Activated CD4-positive, alpha-beta T cell treated with anti-CD3 and anti-CD28 coated beads, Interleukin-2, Interleukin-6, amounts not matched to agents 100 ng/mL and 50 ng/mL, durations not matched to agents 16 hours and 8 hours (primary cell): ENCODE data around the gene ZSCAN30.
A peak's percentile ranks its signal among the peaks of the same experiment; 100 is the strongest.

Experiments
- DNase-seq: peaks from one replicate; pipeline ENCODE4 v3.0.0-alpha.2; 2020

Gene ZSCAN30

DNA sequence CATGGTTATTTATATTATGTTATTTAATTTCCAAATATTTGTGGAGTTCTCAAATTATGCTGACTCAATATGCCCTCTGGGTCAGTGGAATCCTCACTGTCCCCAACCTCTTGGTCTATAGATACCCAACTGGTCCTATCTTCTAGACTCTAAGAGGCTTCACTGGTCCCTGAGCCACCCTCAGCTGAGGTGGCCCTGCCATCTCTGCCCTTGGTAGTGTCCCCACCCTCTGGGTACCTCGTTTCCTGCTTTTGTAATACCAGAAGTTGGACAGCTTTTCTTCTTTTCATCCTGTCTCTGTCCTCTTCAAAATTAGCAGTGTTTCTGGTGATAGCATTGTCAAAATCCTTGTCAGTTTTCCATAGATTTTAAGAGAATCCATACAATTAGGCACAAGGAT, 11.9 kb downstream of the ZSCAN30 start:
- DNase-seq: no peak

DNA sequence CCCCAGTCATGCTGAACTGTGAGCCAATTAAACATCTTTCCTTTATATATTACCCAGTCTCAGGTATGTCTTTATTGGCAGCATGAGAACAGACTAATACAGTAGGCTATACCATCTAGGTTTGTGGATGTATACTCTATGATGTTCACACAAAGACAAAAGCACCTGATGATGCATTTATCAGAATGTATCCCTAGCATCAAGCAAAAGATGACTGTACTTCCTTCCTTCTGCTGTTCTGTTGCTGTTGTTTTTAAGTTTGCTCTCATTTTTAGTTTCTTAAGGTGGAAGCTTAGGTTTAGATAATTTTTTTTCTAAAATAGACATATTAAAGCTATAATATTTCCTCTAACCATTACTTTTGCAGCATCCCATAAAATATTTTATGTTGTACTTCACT, 12.4 kb downstream of the ZSCAN30 start:
- DNase-seq: no peak

GRCh38 chr18:35276267-35276666, 13.8 kb downstream of the ZSCAN30 start:
- DNase-seq: no peak

GRCh38 chr18:35271656-35272055, 18.4 kb downstream of the ZSCAN30 start:
- no peak for DNase-seq

DNA sequence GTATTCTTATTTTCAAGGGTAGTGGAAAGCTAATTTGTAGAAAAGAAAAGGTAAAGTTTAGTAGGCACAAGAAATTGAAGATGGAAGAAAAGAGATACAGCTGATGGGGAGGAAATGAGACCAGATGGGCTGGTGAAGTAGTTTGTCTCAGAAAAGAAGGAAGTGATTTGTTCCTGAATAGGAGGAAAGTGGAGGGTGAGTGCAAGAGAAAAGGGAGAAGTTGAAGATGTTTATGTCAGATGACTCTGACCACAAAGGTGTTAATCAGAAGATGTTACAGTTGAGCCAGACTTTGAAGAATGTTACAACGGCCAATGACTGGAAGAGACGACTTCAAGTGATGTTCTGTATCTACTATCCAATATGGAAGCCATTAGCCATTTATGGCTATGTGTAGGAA, 21.2 kb downstream of the ZSCAN30 start:
- no peak for DNase-seq

- no peak for DNase-seq
These were observed 22.2 kb downstream of the ZSCAN30 start for GRCh38 chr18:35267809-35268208.

DNA sequence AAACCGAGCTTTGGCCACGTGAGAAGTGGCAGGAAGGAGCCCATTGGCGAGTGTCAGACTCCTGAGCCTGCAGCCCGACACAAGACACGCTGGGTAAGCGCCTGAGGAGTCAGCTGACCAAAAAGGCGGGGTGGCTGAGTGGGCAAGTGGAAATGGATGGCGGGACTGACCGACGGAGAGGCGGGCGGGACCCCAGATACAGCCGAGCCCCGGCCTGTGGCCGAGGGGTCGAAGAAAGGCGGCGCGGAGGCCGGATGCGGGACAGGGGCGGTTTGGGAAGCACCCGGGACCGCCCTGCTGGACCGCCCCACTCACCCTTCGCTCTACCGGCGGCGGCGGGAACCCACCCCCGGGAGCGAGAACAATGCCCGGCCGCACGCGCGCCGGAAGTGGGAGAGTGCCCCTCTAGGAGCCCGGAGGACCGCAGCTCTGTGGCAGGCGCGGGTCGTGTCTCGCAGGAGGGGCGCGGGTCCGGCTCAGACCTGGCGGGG, 22.8 kb downstream of the ZSCAN30 start:
- DNase-seq: peak; percentile 25

DNA sequence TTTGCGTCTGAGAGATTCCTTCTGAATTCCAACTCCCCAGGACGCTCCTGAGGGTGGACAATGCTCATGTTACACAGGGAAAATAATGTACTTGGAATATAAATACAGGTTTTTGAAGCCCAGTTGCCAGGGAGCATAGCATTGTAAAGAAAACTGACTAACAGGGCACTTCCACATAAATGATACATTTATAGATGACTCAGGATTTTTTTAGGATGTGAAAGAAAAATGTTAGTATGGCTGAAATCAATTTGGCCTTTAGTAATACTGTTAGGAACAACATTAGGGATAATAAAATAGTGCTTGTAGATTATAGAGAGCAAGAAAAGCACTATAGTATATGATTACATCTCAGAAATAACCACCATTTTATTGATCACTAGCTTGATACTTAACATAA, 25.6 kb downstream of the ZSCAN30 start:
- DNase-seq: no peak

DNA sequence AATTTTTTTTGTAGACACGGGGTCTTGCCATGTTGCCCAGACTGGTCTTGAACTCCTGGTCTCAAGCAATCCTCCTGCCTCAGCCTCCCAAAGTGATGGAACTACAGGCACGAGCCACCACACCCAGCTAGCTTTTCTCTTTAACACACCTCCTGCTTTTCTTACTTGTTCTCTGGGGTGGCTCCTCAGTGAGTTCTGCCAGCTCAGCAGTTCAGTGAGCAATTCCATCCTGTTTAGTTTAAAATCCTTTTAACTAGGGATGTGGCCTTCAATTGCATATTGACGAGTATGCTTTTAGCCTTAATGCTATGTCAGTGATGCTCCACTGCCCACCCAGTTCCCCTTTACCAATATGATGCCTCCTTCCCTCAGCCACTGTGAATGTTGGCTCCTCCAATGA, 33.1 kb downstream of the ZSCAN30 start:
- no peak for DNase-seq

DNA sequence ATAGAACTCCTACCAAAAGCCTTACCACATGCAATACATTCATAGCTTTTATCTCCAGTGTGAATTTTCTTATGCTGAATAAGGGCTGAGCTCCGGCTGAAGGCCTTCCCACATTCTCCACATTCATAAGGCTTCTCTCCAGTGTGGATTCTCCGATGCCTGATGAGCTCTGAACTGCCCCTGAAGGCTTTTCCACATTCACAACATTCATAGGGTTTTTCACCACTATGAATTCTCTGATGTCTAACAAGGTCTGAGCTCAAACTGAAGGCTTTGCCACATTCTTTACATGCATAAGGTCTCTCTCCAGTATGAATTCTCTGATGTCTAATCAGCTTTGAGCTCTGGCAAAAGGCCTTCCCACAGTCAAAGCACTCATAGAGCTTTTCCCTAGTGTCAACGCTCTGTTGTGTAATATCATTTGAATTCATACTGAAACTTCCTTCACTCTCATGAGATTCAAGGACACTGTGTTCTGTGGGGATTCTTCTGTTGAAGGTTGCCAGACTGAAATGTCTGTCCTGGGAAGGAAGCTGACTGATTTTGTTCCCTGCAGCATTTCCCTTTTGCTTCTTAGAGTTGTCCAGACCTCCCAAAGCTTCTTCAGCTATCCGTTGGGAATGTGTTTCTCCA, 36.3 kb downstream of the ZSCAN30 start:
- no peak for DNase-seq

DNA sequence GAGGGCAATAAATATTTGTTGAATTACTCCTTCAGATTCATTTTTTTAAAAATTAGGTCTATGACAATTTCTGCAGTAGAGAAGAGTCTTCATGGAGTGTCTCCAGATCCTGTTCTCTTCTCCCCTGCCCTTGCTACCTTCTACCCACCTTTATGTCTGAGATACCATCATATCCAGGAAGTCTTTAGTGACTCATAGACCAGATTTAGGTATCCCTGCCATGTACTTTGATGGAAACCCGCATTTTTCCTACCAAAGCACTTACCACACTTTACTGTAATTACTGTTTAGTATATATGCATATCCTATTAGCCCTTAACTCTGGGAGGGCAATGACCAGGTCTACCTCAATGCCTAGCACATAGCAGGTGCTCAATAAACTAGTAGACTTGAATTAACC, 37.6 kb downstream of the ZSCAN30 start:
- DNase-seq: no peak

GRCh38 chr18:35248429-35248828, 41.6 kb downstream of the ZSCAN30 start:
- no peak for DNase-seq

DNA sequence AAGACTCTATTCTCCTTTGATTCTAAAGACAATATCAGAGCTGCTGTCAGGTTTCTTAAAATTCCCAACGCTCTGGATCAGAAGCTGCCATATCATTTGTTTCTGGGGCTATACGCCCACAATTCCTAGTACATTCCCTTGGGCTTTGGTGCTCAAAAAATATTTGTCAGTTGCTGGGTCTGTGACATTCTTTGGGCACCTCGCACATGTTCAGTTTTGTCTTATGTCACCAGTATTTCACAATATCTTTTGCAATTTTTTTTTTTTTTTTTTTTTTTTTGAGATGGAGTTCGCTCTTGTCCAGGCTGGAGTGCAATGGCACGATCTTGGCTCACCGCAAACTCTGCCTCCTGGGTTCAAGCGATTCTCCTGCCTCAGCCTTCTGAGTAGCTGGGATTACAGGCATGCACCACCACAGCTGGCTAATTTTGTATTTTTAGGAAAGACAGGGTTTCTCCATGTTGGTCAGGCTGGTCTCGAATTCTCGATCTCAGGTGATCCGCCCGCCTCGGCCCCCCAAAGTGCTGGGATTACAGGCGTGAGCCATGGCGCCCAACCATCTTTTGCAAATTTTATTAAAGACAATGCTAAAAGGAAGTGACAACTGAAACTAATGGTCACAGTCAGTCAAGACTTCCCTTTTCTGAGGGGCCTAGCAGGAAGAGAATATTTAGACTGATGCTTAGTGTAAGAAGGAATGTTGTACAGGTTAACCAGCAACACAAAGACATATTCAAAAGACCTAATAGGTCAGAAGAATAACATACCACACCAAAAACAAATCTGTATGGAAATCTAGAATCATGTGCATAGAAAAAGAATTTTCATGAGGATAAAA, 42.4 kb downstream of the ZSCAN30 start:
- no peak for DNase-seq

DNA sequence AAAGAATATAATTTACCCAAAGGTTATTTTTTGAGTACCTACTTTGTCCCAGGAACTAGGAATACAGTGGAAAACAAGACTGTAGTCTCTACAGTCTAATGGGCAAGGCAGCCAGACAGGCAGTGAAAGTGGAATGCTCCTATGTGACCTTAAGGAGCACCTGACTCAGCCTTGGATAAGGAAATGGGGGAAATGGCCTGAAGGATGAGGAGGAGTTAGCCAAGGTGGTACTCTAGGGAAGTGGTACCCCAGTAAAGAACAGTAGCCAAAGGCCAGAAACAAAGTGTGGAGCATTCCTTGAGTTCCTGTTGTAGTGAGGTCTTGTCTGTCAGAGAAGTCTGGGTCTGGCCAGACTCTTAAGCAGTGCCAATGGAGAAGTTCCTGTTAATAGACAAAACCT, 43.2 kb downstream of the ZSCAN30 start:
- no peak for DNase-seq

GRCh38 chr18:35245719-35246317, 44.2 kb downstream of the ZSCAN30 start:
- no peak for DNase-seq

DNA sequence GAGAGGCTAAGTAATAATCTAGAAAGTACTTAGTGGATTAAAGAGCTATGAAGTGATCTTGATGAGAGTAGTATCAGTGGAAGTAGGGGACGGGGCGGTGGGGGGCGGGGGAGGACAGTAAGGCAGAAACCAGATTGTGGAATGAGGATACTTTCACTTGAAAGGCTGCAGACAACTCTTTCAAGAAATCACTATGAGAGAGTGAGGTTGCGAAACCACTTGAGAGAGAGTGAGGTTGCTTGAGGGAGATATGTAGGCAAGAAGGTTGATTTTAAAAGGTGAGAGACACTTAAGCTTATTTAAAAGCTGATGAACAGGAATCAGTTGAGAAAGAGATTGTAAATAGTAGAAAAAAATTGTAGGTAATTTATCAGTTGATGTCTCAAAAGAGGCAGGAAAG, 45.4 kb downstream of the ZSCAN30 start:
- DNase-seq: no peak

- DNase-seq: no peak
These were observed 47.6 kb downstream of the ZSCAN30 start for GRCh38 chr18:35242426-35242825.

GRCh38 chr18:35241448-35241804, 48.6 kb downstream of the ZSCAN30 start:
- no peak for DNase-seq

- peak; percentile 96 for DNase-seq
These were observed 49.2 kb downstream of the ZSCAN30 start, which contains the start of gene ZNF397 for GRCh38 chr18:35240664-35241447. ZNF397 (plus strand) TSS chr18:35241034; CDS start chr18:35242471, 1,437 bp downstream.

DNA sequence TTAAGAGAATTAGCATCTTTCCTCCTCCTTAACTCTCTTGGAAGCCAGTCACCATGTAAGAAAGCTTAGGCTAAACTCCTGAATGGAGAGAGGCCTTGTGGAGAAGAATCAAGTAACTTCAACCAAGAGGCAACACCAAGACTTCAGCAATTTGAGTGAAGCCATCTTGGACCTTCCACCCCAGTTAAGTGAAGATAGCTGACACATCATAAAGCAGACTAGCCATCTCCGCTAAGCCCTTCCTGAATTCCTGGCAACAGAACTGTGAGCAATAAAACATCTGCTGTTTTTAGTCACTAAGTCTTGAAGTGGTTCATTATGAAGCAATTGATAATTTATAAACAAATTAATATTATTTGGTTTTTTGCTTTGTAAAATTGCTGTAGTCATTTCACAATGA, 50.7 kb downstream of the ZSCAN30 start:
- DNase-seq: no peak

DNA sequence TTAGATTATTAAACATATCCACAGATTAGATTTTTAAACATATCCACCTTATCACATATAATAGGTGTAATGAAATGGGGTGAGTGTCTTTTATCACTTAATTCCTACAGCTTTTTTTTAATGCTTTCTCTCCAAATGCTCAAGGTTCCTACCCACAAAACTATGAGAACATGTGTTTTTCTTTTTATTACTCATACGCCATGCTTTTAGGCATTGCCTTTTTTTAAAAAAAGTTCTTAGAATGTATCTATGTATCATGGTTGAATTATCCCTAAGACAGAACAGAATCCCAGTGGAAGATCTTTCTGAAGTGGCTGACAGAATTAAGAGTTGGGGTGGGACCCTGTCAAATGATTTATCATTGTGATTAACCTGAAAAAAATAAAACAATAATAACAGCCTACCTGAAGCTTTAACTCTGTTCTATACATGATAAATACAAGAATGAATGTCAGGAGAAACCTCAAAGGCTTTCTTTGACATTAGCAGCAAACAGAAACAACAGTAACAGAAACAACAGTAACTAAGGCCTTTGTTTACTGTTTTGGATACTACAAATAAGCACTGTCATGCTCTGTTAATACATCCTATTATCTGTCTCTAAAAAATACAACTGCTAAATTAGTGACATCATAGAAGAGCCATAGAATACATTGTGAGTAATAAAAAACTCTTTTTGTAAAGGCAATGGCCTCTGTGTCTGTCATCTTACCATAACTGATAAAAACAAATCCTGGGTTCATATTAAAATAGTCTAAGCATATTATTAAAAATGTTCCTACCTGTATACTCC, 53.3 kb downstream of the ZSCAN30 start:
- DNase-seq: no peak

- peak; percentile 84 for DNase-seq
These were observed 59.0 kb downstream of the ZSCAN30 start for GRCh38 chr18:35231052-35231451.
